ENCODE data around the gene ARHGAP15. TPM values are rescaled to one million over a fixed set of nuclear protein-coding genes. Genes with fewer than 3 reads are reported as not detected.

ARHGAP15 gene
- total and polyA plus RNA-seq, 2 donors (not counting 1 experiment from before 2014, with no cell fraction given) = 0.07 TPM; not detected in 1

DNA sequence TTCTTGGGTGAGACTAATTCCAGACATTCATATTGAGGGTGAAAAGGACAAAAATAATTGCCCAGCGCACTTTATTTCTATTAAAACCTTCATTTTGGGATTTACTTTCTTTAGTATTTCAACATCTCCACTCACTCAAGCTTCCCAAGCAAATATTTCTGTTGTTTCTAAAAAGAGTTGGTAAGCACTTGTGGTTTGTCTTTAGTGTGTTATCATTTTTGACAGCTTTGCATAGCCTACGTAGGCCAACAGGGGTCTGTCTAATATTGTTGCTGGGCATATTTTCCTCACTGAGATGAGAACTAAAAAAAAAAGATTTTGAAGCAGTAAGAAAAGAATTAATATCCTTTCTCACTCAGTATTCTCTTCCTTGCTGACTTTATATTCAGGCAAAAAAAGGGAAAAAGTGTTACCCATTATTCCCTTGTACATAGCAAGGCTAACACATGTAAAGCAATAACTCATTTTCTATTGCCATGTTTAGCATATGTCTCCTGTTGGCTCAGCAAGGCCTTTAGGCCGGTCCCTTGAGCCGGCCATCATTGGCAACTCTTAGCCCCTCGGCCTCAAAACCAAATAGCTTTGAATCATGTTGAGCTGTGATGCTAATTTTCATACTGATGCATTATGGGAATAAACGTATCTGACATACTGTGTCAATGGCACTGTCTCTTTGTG is 494.2 kb downstream of the ARHGAP15 start:
- no peaks in the 10 kb centered on the region for H3K9me3 ChIP-seq (ENCODE audit: control insufficient read depth, insufficient read depth, low read depth, low read length)
- H3K79me2 ChIP-seq (ENCODE audit: control insufficient read depth, insufficient read depth, low read length) = no peaks in the 10 kb centered on the region
- peak in 1 of 2 donors; percentile 30 for DNase-seq (ENCODE audit: low read depth in 2 of 2)
- TF ChIP-seq EZH2 (IDR thresholded peaks at IDR 0.05; ENCODE audit: low read length, missing control alignments) = no peak
- TF ChIP-seq, protein P1, sequence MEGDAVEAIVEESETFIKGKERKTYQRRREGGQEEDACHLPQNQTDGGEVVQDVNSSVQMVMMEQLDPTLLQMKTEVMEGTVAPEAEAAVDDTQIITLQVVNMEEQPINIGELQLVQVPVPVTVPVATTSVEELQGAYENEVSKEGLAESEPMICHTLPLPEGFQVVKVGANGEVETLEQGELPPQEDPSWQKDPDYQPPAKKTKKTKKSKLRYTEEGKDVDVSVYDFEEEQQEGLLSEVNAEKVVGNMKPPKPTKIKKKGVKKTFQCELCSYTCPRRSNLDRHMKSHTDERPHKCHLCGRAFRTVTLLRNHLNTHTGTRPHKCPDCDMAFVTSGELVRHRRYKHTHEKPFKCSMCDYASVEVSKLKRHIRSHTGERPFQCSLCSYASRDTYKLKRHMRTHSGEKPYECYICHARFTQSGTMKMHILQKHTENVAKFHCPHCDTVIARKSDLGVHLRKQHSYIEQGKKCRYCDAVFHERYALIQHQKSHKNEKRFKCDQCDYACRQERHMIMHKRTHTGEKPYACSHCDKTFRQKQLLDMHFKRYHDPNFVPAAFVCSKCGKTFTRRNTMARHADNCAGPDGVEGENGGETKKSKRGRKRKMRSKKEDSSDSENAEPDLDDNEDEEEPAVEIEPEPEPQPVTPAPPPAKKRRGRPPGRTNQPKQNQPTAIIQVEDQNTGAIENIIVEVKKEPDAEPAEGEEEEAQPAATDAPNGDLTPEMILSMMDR (conservative IDR thresholded peaks at IDR 0.05 in 1 of 2, IDR thresholded peaks at IDR 0.05 in 1 of 2; ENCODE audit: low read depth in 1 of 2, low read length in 2 of 2) = peak in 1 of 2 donors; percentile 24
- no peak overlapping the region for H3K4me2 ChIP-seq (ENCODE audit: extremely low read depth, insufficient read depth, low read length)
- no peaks in the 10 kb centered on the region for H3K4me1 ChIP-seq (ENCODE audit: control insufficient read depth, extremely low read depth, insufficient read depth, low read length)
- H2AFZ ChIP-seq (ENCODE audit: low read length) = no peak overlapping the region
- no peak overlapping the region for H3K27ac ChIP-seq (ENCODE audit: insufficient read depth, low read length)
- H3K36me3 ChIP-seq (ENCODE audit: control insufficient read depth, insufficient read depth, low read length) = no peaks in the 10 kb centered on the region
- H3K4me3 ChIP-seq (replicated peaks in 1 of 4; ENCODE audit: control extremely low read depth in 1 of 4, insufficient read depth in 1 of 4, low read depth in 3 of 4, low read length in 4 of 4) = no peak overlapping the region
- H4K20me1 ChIP-seq (ENCODE audit: control insufficient read depth, extremely low read depth, insufficient read depth, low read length) = no peaks in the 10 kb centered on the region
- no peak overlapping the region for H3K9ac ChIP-seq (ENCODE audit: insufficient read depth, low read length)
- no peaks in the 10 kb centered on the region for H3K27me3 ChIP-seq (ENCODE audit: control insufficient read depth, insufficient read depth, low read length)

DNA sequence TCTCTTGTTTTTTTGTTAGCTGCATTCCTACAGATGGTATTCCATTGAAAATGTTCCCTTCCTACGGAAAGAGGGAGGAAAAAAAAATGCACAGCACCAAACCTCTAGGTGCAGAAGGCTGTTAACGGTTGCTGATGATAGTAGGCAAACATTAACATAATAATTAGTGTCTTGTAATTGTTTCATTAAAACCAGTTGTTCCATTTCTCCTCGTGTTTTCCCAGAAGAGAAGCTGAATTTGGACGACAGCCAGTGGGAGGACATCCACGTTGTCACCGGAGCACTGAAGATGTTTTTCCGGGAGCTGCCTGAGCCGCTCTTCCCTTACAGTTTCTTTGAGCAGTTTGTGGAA is 494.7 kb downstream of the ARHGAP15 start:
- Histone ChIP-seq H3K4me2 (ENCODE audit: extremely low read depth, insufficient read depth, low read length) (no peak overlapping the region), H3K4me3 (replicated peaks in 1 of 4; ENCODE audit: control extremely low read depth in 1 of 4, insufficient read depth in 1 of 4, low read depth in 3 of 4, low read length in 4 of 4) (no peak overlapping the region), H3K4me1 (ENCODE audit: control insufficient read depth, extremely low read depth, insufficient read depth, low read length) (no peaks in the 10 kb centered on the region), H2AFZ (ENCODE audit: low read length) (peak overlapping the region; percentile 34), H3K79me2 (ENCODE audit: control insufficient read depth, insufficient read depth, low read length) (no peaks in the 10 kb centered on the region), H3K9ac (ENCODE audit: insufficient read depth, low read length) (no peak overlapping the region), H4K20me1 (ENCODE audit: control insufficient read depth, extremely low read depth, insufficient read depth, low read length) (no peaks in the 10 kb centered on the region), H3K9me3 (ENCODE audit: control insufficient read depth, insufficient read depth, low read depth, low read length) (no peaks in the 10 kb centered on the region), H3K36me3 (ENCODE audit: control insufficient read depth, insufficient read depth, low read length) (no peaks in the 10 kb centered on the region), H3K27ac (ENCODE audit: insufficient read depth, low read length) (no peak overlapping the region), H3K27me3 (ENCODE audit: control insufficient read depth, insufficient read depth, low read length) (no peaks in the 10 kb centered on the region)
- TF ChIP-seq, protein P1 (conservative IDR thresholded peaks at IDR 0.05 in 1 of 2, IDR thresholded peaks at IDR 0.05 in 1 of 2; ENCODE audit: low read depth in 1 of 2, low read length in 2 of 2) = no peak
- no peak for TF ChIP-seq EZH2 (IDR thresholded peaks at IDR 0.05; ENCODE audit: low read length, missing control alignments)
- no peak for DNase-seq (ENCODE audit: low read depth in 2 of 2)

DNA sequence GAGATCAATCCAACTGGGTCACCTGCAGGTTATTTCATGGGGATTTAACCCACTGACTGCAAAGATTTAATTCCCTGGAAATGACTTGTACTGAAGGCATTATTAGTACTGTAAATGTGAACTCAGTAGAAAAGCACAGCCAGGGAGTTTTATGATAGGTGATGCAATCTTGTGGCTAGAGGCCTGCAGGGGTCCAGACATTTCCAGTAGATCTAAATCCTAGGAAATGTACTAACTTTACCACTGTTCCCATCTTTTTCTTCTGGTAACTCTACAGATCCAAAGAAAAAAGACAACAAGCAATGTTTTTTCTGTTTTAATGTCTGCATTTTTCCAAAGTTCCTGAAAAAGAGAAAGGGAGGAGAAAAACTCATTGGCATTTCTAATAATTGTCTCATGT is 500.1 kb downstream of the ARHGAP15 start:
- Histone ChIP-seq H3K27ac (ENCODE audit: insufficient read depth, low read length) (no peak overlapping the region), H3K4me3 (replicated peaks in 1 of 4; ENCODE audit: control extremely low read depth in 1 of 4, insufficient read depth in 1 of 4, low read depth in 3 of 4, low read length in 4 of 4) (no peak overlapping the region), H3K79me2 (ENCODE audit: control insufficient read depth, insufficient read depth, low read length) (no peaks in the 10 kb centered on the region), H3K36me3 (ENCODE audit: control insufficient read depth, insufficient read depth, low read length) (no peaks in the 10 kb centered on the region), H3K4me1 (ENCODE audit: control insufficient read depth, extremely low read depth, insufficient read depth, low read length) (no peaks in the 10 kb centered on the region), H3K9me3 (ENCODE audit: control insufficient read depth, insufficient read depth, low read depth, low read length) (no peaks in the 10 kb centered on the region), H3K4me2 (ENCODE audit: extremely low read depth, insufficient read depth, low read length) (no peak overlapping the region), H2AFZ (ENCODE audit: low read length) (no peak overlapping the region), H4K20me1 (ENCODE audit: control insufficient read depth, extremely low read depth, insufficient read depth, low read length) (no peaks in the 10 kb centered on the region), H3K9ac (ENCODE audit: insufficient read depth, low read length) (no peak overlapping the region), H3K27me3 (ENCODE audit: control insufficient read depth, insufficient read depth, low read length) (no peaks in the 10 kb centered on the region)
- no peak for TF ChIP-seq EZH2 (IDR thresholded peaks at IDR 0.05; ENCODE audit: low read length, missing control alignments)
- TF ChIP-seq, protein P1 (conservative IDR thresholded peaks at IDR 0.05 in 1 of 2, IDR thresholded peaks at IDR 0.05 in 1 of 2; ENCODE audit: low read depth in 1 of 2, low read length in 2 of 2) = no peak
- peak; percentile 54 to 73 for DNase-seq (ENCODE audit: low read depth in 2 of 2)

Data from fibroblast of lung (primary cell).